Right forelimb (tissue), 1 donor: ENCODE data around the gene IDH2.

Source experiments
- DNase-seq: peaks from one replicate; pipeline ENCODE4 v3.0.0-alpha.2; 2018

The IDH2 gene

DNA sequence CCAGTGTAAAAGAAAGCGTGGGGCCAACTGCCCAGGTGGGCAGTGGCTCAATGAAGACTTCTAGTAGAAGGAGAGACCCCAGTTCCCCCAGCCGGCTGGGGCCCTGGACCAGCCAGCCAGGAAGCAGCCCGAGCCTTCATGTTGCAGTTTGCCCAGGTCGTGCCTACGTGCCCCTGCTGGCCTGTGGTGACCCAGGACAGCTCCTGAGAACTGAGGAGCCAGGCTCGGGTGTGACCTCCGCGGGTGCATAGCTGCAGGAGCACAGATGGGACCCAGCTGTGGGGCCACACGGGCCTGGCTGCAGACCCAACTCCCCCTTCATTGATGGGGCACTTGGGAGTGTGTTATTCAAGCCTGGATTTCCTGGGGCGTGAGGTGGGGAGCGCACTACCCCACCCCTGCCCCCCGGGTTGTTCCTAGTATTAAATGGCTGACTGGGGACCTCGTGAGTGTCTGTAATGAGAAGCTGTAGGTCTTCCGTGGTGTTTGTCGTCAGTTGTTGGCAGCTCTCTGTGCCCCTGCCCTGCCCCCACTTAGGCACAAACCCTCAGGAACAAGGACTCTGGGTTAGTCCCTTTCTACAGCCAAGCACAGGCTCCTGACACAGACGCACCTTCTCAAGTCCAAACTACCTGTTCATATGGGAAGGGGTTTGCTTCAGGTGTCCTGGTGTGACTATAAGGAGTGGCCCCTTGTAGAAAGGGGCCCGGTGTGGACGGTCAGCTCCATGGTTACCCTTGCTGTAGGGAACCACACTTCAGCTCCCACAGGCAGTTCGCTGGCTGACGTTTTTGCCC lies 39.1 kb downstream of the IDH2 start:
- DNase-seq = no peak

GRCh38 chr15:90062462-90062932 lies 39.8 kb downstream of the IDH2 start:
- DNase-seq = no peak

DNA sequence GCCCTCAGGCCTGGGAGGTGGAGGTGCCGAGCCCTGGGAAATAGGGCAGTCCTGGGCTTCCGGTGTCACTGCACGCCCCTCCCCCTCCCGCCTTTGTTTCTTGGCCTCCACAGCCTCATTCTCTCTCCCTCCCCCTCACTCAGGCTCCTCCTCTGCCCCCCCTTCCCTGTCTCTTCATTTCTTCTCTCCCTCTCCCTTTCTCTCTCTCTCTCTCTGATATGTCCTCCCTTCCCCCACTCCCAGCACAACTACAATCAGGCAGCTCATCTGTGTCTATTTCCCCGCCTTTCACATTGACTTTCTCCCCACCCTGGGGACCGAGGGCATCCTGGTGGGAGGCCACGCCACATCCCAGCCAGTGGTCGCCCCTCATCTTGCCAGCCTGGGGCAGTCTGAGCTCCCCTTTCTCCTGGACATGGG lies 40.2 kb downstream of the IDH2 start:
- DNase-seq = no peak

GRCh38 chr15:90060797-90061196 lies 41.5 kb downstream of the IDH2 start:
- DNase-seq = no peak

DNA sequence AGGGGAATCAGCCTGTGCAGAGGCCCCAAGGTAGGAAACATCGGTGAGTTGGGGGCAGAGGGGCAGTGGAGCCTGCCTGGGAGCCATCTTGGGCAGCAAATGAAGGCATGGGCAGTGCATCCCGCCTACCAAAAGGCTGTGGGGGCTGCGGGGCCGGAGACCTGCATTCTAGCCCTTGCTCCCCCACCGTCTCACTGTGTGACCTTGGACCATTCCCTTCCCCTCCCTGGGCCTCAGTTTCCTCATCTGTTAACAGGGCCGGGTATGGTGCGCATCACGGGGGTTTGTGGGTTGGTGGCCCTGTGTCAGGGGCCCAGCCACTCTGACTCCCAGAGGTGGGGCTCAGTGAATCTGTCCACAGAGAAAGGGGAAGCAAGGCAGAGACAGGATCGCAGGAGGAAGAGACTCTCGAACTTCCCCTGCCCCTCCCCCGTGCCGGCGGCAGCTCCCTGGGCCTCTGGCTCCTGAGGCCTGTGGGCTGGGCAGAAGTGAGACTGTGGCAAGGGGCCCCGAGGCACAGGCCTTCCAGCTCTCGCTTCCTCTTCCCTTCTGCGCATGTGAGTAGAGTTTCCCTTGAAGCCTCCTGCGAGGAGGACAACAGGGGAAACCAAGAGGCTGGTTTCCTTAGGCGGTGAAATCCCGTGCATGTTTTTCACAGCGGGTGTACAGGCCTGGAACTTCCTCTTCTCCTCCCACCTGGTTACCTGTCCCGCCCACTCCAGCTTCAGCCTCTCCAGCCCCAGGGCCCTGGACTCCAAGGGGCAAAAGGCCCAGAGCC lies 42.9 kb downstream of the IDH2 start:
- no peak for DNase-seq

DNA sequence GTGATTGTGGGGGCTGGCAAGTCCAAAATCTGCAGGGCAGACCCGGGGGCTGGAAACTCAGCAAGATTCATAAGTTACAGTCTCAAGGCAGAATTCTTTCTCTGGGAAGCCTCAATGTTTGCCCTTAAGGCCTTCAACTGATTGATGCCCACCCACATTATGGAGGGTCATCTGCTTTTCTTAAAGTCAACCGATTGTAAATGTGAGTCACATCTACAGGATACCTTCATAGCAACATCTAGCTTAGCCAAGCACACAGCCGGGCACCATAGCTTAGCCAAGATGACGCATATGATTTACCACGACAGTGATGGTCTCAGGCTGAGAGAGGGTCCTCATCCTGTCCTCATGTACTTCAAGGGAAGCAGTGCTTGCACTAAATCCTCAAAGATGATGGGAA lies 43.5 kb downstream of the IDH2 start:
- DNase-seq = no peak

GRCh38 chr15:90058308-90058707 lies 44.0 kb downstream of the IDH2 start:
- DNase-seq = no peak

DNA sequence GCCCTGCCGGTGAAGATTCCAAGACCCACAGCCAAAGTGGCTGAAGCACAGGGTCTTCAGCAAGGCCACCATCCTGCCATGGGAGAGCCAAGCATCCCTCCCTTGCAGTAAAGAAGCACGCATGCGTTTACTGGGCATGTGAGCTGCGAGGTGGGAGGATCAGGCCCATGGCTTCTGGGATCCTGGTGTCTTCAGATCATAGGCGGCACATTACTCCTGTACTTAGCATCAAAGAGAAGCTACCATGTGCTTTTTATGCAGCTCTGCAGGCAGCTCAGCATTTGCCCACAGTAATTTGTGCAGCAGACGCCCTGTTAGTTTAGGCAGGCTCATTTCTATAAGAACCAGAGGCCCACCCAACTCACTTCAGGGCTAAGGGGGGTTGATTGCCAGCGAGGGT lies 45.7 kb downstream of the IDH2 start:
- DNase-seq = no peak

GRCh38 chr15:90055182-90055581 lies 47.1 kb downstream of the IDH2 start:
- DNase-seq = no peak

DNA sequence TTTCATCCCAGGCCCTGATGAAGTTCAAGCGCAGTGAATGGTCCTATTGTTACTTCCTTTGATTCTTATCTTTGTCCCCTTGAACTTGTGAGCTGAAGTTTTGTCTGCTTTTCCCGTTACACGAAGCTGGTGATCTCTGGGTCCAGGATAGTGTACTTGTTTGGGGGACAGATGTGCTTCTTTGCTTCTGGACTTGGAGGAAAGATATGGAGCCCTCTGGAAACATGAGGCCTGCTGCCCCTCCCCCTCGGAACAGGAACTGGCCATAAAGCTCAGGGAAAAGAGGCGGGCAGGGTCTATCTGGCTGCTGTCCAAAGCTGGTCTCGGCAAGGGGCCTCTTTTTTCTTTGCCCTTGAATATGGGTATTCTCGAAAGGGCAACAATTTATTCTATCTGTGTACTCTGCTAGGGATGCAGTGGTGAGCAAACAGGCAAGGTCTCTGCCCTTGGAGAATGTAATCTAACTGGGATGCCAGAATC lies 47.6 kb downstream of the IDH2 start:
- no peak for DNase-seq

DNA sequence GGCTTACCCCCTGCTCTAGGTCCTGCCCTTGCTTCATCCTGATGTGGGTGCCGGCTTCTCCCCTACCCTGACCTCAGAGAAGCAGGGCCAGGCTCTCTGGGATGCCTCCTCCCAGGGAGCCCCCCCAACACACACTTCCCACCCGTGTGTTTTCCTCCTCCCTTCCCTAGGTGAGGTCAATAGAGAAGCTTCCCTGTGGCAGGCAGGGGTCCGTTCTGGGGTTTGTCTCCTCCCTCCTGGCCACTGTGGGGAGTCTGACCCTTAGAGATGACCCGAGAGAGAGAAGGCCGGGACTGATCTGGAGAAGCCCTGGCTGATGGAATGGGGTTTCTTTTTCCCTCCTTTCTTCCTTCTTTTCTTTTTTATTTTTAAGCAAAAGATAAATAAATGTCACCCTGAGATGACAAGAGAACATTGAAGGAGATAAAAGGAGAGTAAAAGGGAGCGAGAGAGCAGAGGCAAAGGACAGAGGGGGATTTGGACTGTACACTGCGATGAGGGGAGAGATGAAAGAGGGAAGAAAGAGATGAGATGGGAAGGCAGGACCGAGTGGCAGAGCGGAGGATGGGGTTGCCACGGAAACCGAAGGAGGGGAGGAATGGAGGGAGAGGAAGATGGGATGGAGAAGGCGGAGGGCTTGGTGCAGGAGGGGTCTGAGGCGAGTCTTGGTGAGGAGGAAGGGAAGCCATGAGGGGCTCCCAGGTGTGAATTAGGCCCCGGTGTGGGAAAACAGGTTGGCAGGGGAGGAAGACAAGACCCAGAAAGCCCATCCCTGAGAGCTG lies 48.4 kb downstream of the IDH2 start:
- DNase-seq = no peak

DNA sequence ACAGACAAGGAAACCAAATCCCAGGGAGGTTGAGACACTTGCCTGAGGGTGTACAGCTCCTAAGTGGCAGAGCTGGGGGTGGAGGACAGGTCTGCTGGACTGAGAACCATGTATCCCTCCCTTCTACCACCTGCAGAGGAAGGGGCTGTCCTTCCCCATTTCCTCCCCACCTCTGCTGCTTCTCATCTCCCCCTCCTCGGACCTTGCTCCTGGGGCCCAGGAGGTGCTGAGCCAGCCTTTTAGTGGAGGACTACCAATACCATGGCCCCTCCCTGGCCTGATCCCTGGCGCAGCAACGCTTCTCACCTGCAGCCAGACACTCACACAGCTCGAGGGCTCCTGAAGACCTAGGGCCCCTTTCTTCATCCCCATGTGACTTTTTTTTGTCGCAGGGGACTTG lies 50.4 kb downstream of the IDH2 start:
- DNase-seq = no peak

DNA sequence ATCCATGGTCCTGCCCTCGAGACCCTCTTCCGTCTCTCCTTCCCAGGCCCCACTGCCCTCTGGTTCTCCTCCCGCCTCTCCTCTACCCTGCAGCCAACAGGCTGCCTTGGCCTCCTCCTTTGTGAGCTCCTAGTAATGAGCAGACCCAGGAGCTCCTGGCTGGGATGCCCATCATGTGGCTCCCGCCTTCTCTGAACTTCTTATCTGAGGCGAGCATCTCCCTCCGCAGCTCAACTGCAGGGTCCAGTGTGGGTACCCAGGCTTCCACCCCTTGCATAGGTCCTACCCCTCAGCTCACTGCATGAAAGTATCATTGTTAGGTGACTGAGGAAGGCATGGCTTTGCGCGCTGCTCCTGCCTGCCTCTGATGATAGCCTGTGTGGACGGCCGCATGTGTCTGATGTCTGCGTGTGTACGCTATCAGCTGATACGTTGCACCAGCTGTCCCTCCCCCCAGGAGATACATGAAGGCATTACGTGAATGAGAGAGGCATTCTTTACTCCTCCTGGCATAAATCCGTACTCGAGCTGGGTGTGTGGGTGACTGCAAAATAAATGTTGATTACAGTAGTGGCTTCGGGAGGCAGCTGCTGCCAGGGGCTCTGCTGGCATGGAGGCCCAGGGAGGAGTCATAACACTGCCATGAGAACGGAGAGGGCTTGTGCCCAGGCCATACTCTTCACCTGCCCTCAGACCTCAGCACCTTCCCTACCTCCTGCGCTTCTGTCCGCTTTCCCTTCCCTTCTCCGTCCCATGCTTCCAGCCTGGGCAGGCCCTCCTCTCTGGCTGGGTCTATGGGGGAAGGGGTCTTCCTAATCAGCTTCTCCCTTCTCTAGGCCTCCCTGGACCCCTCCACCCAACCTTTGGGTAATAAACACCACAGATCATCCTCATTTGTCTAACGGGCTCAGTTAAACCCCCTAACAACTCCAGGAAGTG lies 52.3 kb downstream of the IDH2 start:
- no peak for DNase-seq

GRCh38 chr15:90049030-90049429 lies 53.2 kb downstream of the IDH2 start:
- no peak for DNase-seq

DNA sequence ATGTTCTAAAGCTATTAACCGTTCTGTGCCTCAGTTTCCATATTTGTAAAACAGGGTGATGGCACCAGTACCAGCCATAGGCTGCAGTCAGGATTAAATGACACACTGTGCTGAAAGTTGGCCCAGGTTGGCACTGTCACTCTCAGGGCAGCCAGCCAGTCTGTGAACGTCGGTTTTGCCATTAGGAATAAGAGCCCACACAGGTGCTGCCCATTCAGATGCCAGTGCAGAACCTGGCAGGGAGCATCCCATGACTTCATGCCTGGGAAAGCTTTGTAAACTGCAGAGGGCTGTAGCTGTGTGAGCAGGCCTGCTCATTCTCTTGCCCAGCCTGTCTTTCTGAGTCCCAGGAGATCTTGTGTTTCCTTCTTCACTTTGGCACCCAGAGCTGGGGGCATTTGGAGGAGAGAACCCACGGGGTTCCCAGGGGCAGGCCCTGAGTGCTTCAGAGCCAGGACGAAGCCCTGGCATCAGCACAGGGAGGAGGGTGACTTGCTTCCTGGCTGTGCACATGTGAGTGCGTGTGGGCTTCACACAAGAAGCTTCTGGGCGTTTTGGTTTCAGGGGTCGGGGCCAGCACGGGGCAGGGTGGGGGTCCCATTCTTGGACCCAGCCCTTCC lies 54.2 kb downstream of the IDH2 start:
- no peak for DNase-seq

- DNase-seq = no peak
These were observed 55.3 kb downstream of the IDH2 start for GRCh38 chr15:90046911-90047392.

GRCh38 chr15:90046289-90046688 lies 56.0 kb downstream of the IDH2 start:
- no peak for DNase-seq

DNA sequence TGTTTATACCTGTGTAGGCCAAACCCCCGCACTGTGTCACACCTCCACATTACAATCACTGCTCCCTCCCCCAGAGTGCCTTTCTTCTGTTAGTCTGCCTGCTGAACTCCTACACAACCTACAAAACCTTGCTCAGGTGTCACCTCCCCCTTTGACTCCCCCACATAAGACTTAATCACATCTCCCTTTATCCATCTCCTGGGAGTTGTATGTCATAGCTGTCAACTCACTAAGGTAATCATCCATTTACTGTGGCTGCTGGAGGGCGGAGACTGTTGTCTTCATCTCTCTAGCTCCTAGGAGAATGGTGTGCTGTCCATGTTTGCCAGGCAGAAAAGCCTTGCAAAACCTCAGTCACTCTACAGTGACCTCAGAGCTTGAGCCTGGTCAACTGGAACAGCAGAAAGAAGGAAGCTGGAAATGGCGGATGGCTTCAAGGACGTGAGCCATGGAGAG lies 57.3 kb downstream of the IDH2 start:
- no peak for DNase-seq

GRCh38 chr15:90044191-90044590 lies 58.1 kb downstream of the IDH2 start:
- no peak for DNase-seq

- no peak for DNase-seq
These were observed 58.7 kb downstream of the IDH2 start for GRCh38 chr15:90043530-90044010.
